Activated CD4-positive, alpha-beta T cell treated with anti-CD3 and anti-CD28 coated beads, Interleukin-10, Interleukin-2, amounts not matched to agents 100 ng/mL and 50 ng/mL, durations not matched to agents 16 hours and 8 hours (primary cell): ENCODE results near the gene SCYGR6.
"Not testable (repeated sequence)": the region's sequence is repeated elsewhere in the genome, so short reads cannot be mapped to it uniquely, and the experiment has no call there.

Experiments used
- DNase-seq: peaks from one replicate; pipeline ENCODE4 v3.0.0-alpha.2; 2020

The SCYGR6 gene

GRCh38 chr2:227724394-227725039 is at the start of gene SCYGR6:
Gene SCYGR6, minus strand, starts transcription at chr2:227724757. Its CDS starts 0 bp downstream, at chr2:227724757.
- DNase-seq: no peak

GRCh38 chr2:227774011-227774624 is 49.6 kb upstream of the SCYGR6 start:
- DNase-seq: peak; percentile 41

- DNase-seq: no peak
Measured at GRCh38 chr2:227772932-227773331, 48.4 kb upstream of the SCYGR6 start.

GRCh38 chr2:227772197-227772661 is 47.7 kb upstream of the SCYGR6 start:
- no peak for DNase-seq

- no peak for DNase-seq
Measured at GRCh38 chr2:227767830-227768229, 43.3 kb upstream of the SCYGR6 start.

GRCh38 chr2:227766373-227766883 is 41.9 kb upstream of the SCYGR6 start:
- peak; percentile 68 for DNase-seq

GRCh38 chr2:227765788-227766372 is 41.3 kb upstream of the SCYGR6 start:
- no peak for DNase-seq

GRCh38 chr2:227761740-227762476 is 37.4 kb upstream of the SCYGR6 start:
- DNase-seq: no peak

- no peak for DNase-seq
Measured at GRCh38 chr2:227759411-227760118, 35.0 kb upstream of the SCYGR6 start.

- DNase-seq: not testable (repeated sequence)
Measured at GRCh38 chr2:227756261-227756660, 31.7 kb upstream of the SCYGR6 start.

- peak; percentile 6 for DNase-seq
Measured at GRCh38 chr2:227748079-227748478, 23.5 kb upstream of the SCYGR6 start.

GRCh38 chr2:227745594-227745993 is 21.0 kb upstream of the SCYGR6 start, which contains the start of gene SCYGR8:
Gene SCYGR8, plus strand, starts transcription at chr2:227745894. Its CDS starts 0 bp downstream, at chr2:227745894.
- no peak for DNase-seq

- DNase-seq: peak; percentile 6
Measured at GRCh38 chr2:227740705-227741104, 16.1 kb upstream of the SCYGR6 start.

GRCh38 chr2:227739351-227739750 is 14.8 kb upstream of the SCYGR6 start:
- DNase-seq: no peak

GRCh38 chr2:227728035-227728434 is 3.5 kb upstream of the SCYGR6 start, which contains the start of gene SCYGR7:
Gene SCYGR7, plus strand, starts transcription at chr2:227728335. Its CDS starts 0 bp downstream, at chr2:227728335.
- no peak for DNase-seq

GRCh38 chr2:227722821-227723220 is 1.7 kb downstream of the SCYGR6 start:
- not testable (repeated sequence) for DNase-seq

- DNase-seq: no peak
Measured at GRCh38 chr2:227720680-227721079, 3.9 kb downstream of the SCYGR6 start.

- no peak for DNase-seq
Measured at GRCh38 chr2:227719641-227720040, 4.9 kb downstream of the SCYGR6 start.

- no peak for DNase-seq
Measured at GRCh38 chr2:227717687-227718567, 6.6 kb downstream of the SCYGR6 start, which contains the start of gene SLC19A3. Gene SLC19A3, minus strand, starts transcription at chr2:227718028. Its CDS starts 15,710 bp downstream, at chr2:227702318.

- no peak for DNase-seq
Measured at GRCh38 chr2:227716501-227716900, 8.1 kb downstream of the SCYGR6 start.

GRCh38 chr2:227713291-227713690 is 11.3 kb downstream of the SCYGR6 start:
- no peak for DNase-seq
